Measurements from ENCODE around the gene LSM14B.

LSM14B gene

GRCh38 chr20:62170536-62170935 lies 48.3 kb downstream of the LSM14B start:
- H3K4me1 ChIP-seq (ENCODE audit: control insufficient read depth, insufficient read depth, low read length, poor library complexity, severe bottlenecking) = no peaks in the 10 kb centered on the region
- peaks cover 10% of the 10 kb centered on the region for H3K36me3 ChIP-seq (ENCODE audit: control insufficient read depth, insufficient read depth, low read length)
- H3K27me3 ChIP-seq (replicated peaks; ENCODE audit: control insufficient read depth, insufficient read depth, low read length, poor library complexity, severe bottlenecking) = no peaks in the 10 kb centered on the region
- no peak for DNase-seq
- no peak overlapping the region for H3K27ac ChIP-seq (ENCODE audit: insufficient read depth, low read length, poor library complexity, severe bottlenecking)
- no peak overlapping the region for H3K4me3 ChIP-seq (ENCODE audit: insufficient read depth, low read depth, low read length, poor library complexity, severe bottlenecking)
- no peaks in the 10 kb centered on the region for H3K9me3 ChIP-seq (ENCODE audit: control insufficient read depth, low read length)

- Histone ChIP-seq H3K36me3 (ENCODE audit: control insufficient read depth, insufficient read depth, low read length) (peaks cover 4% of the 10 kb centered on the region), H3K9me3 (ENCODE audit: control insufficient read depth, low read length) (no peaks in the 10 kb centered on the region), H3K4me1 (ENCODE audit: control insufficient read depth, insufficient read depth, low read length, poor library complexity, severe bottlenecking) (no peaks in the 10 kb centered on the region), H3K27me3 (replicated peaks; ENCODE audit: control insufficient read depth, insufficient read depth, low read length, poor library complexity, severe bottlenecking) (no peaks in the 10 kb centered on the region), H3K4me3 (ENCODE audit: insufficient read depth, low read depth, low read length, poor library complexity, severe bottlenecking) (no peak overlapping the region), H3K27ac (ENCODE audit: insufficient read depth, low read length, poor library complexity, severe bottlenecking) (no peak overlapping the region)
- no peak for DNase-seq
Measured at GRCh38 chr20:62171245-62171644, 49.0 kb downstream of the LSM14B start.

- H3K9me3 ChIP-seq (ENCODE audit: control insufficient read depth, low read length) = no peaks in the 10 kb centered on the region
- no peaks in the 10 kb centered on the region for H3K27me3 ChIP-seq (replicated peaks; ENCODE audit: control insufficient read depth, insufficient read depth, low read length, poor library complexity, severe bottlenecking)
- H3K4me3 ChIP-seq (ENCODE audit: insufficient read depth, low read depth, low read length, poor library complexity, severe bottlenecking) = no peak overlapping the region
- no peak overlapping the region for H3K27ac ChIP-seq (ENCODE audit: insufficient read depth, low read length, poor library complexity, severe bottlenecking)
- no peak for DNase-seq
- H3K4me1 ChIP-seq (ENCODE audit: control insufficient read depth, insufficient read depth, low read length, poor library complexity, severe bottlenecking) = no peaks in the 10 kb centered on the region
- peaks cover 4% of the 10 kb centered on the region for H3K36me3 ChIP-seq (ENCODE audit: control insufficient read depth, insufficient read depth, low read length)
Measured at GRCh38 chr20:62172666-62173065, 50.4 kb downstream of the LSM14B start.

GRCh38 chr20:62174021-62174804 lies 51.9 kb downstream of the LSM14B start:
- no peaks in the 10 kb centered on the region for H3K4me1 ChIP-seq (ENCODE audit: control insufficient read depth, insufficient read depth, low read length, poor library complexity, severe bottlenecking)
- no peaks in the 10 kb centered on the region for H3K27me3 ChIP-seq (replicated peaks; ENCODE audit: control insufficient read depth, insufficient read depth, low read length, poor library complexity, severe bottlenecking)
- no peak overlapping the region for H3K4me3 ChIP-seq (ENCODE audit: insufficient read depth, low read depth, low read length, poor library complexity, severe bottlenecking)
- H3K9me3 ChIP-seq (ENCODE audit: control insufficient read depth, low read length) = no peaks in the 10 kb centered on the region
- no peak overlapping the region for H3K27ac ChIP-seq (ENCODE audit: insufficient read depth, low read length, poor library complexity, severe bottlenecking)
- H3K36me3 ChIP-seq (ENCODE audit: control insufficient read depth, insufficient read depth, low read length) = no peaks in the 10 kb centered on the region
- no peak for DNase-seq

- Histone ChIP-seq H3K4me3 (ENCODE audit: insufficient read depth, low read depth, low read length, poor library complexity, severe bottlenecking) (no peak overlapping the region), H3K4me1 (ENCODE audit: control insufficient read depth, insufficient read depth, low read length, poor library complexity, severe bottlenecking) (no peaks in the 10 kb centered on the region), H3K36me3 (ENCODE audit: control insufficient read depth, insufficient read depth, low read length) (no peaks in the 10 kb centered on the region), H3K27ac (ENCODE audit: insufficient read depth, low read length, poor library complexity, severe bottlenecking) (no peak overlapping the region), H3K27me3 (replicated peaks; ENCODE audit: control insufficient read depth, insufficient read depth, low read length, poor library complexity, severe bottlenecking) (no peaks in the 10 kb centered on the region), H3K9me3 (ENCODE audit: control insufficient read depth, low read length) (no peaks in the 10 kb centered on the region)
- DNase-seq = no peak
Measured at GRCh38 chr20:62174870-62175624, 52.8 kb downstream of the LSM14B start.

- H3K36me3 ChIP-seq (ENCODE audit: control insufficient read depth, insufficient read depth, low read length) = no peaks in the 10 kb centered on the region
- no peak overlapping the region for H3K27ac ChIP-seq (ENCODE audit: insufficient read depth, low read length, poor library complexity, severe bottlenecking)
- H3K27me3 ChIP-seq (replicated peaks; ENCODE audit: control insufficient read depth, insufficient read depth, low read length, poor library complexity, severe bottlenecking) = no peaks in the 10 kb centered on the region
- no peak overlapping the region for H3K4me3 ChIP-seq (ENCODE audit: insufficient read depth, low read depth, low read length, poor library complexity, severe bottlenecking)
- no peak for DNase-seq
- no peaks in the 10 kb centered on the region for H3K4me1 ChIP-seq (ENCODE audit: control insufficient read depth, insufficient read depth, low read length, poor library complexity, severe bottlenecking)
- no peaks in the 10 kb centered on the region for H3K9me3 ChIP-seq (ENCODE audit: control insufficient read depth, low read length)
Measured at GRCh38 chr20:62175711-62176110, 53.4 kb downstream of the LSM14B start.

GRCh38 chr20:62176866-62177265 lies 54.6 kb downstream of the LSM14B start:
- no peaks in the 10 kb centered on the region for H3K36me3 ChIP-seq (ENCODE audit: control insufficient read depth, insufficient read depth, low read length)

GRCh38 chr20:62177307-62177706 lies 55.0 kb downstream of the LSM14B start:
- no peak for DNase-seq
- no peak overlapping the region for H3K4me3 ChIP-seq (ENCODE audit: insufficient read depth, low read depth, low read length, poor library complexity, severe bottlenecking)
- H3K27me3 ChIP-seq (replicated peaks; ENCODE audit: control insufficient read depth, insufficient read depth, low read length, poor library complexity, severe bottlenecking) = no peaks in the 10 kb centered on the region
- no peaks in the 10 kb centered on the region for H3K4me1 ChIP-seq (ENCODE audit: control insufficient read depth, insufficient read depth, low read length, poor library complexity, severe bottlenecking)
- H3K36me3 ChIP-seq (ENCODE audit: control insufficient read depth, insufficient read depth, low read length) = no peaks in the 10 kb centered on the region
- H3K27ac ChIP-seq (ENCODE audit: insufficient read depth, low read length, poor library complexity, severe bottlenecking) = no peak overlapping the region
- H3K9me3 ChIP-seq (ENCODE audit: control insufficient read depth, low read length) = no peaks in the 10 kb centered on the region

More at GRCh38 chr20:62176866-62177265, 54.6 kb downstream of the LSM14B start:
- H3K4me3 ChIP-seq (ENCODE audit: insufficient read depth, low read depth, low read length, poor library complexity, severe bottlenecking) = no peak overlapping the region
- no peak for DNase-seq
- H3K9me3 ChIP-seq (ENCODE audit: control insufficient read depth, low read length) = no peaks in the 10 kb centered on the region
- H3K27ac ChIP-seq (ENCODE audit: insufficient read depth, low read length, poor library complexity, severe bottlenecking) = no peak overlapping the region
- H3K4me1 ChIP-seq (ENCODE audit: control insufficient read depth, insufficient read depth, low read length, poor library complexity, severe bottlenecking) = no peaks in the 10 kb centered on the region
- H3K27me3 ChIP-seq (replicated peaks; ENCODE audit: control insufficient read depth, insufficient read depth, low read length, poor library complexity, severe bottlenecking) = no peaks in the 10 kb centered on the region

- H3K9me3 ChIP-seq (ENCODE audit: control insufficient read depth, low read length) = no peaks in the 10 kb centered on the region
- H3K36me3 ChIP-seq (ENCODE audit: control insufficient read depth, insufficient read depth, low read length) = no peaks in the 10 kb centered on the region
- no peak overlapping the region for H3K4me3 ChIP-seq (ENCODE audit: insufficient read depth, low read depth, low read length, poor library complexity, severe bottlenecking)
Measured at GRCh38 chr20:62178316-62179161, 56.3 kb downstream of the LSM14B start.

More at GRCh38 chr20:62178316-62179161, 56.3 kb downstream of the LSM14B start:
- DNase-seq = no peak
- peaks cover 3% of the 10 kb centered on the region for H3K4me1 ChIP-seq (ENCODE audit: control insufficient read depth, insufficient read depth, low read length, poor library complexity, severe bottlenecking)
- no peaks in the 10 kb centered on the region for H3K27me3 ChIP-seq (replicated peaks; ENCODE audit: control insufficient read depth, insufficient read depth, low read length, poor library complexity, severe bottlenecking)
- no peak overlapping the region for H3K27ac ChIP-seq (ENCODE audit: insufficient read depth, low read length, poor library complexity, severe bottlenecking)
